ENCODE data around the gene HP. TPM values are rescaled to one million over a fixed set of nuclear protein-coding genes. Genes with fewer than 3 reads are reported as not detected.
"Not testable (repeated sequence)": the region's sequence is repeated elsewhere in the genome, so short reads cannot be mapped to it uniquely, and the experiment has no call there.

Gene HP, protein sequence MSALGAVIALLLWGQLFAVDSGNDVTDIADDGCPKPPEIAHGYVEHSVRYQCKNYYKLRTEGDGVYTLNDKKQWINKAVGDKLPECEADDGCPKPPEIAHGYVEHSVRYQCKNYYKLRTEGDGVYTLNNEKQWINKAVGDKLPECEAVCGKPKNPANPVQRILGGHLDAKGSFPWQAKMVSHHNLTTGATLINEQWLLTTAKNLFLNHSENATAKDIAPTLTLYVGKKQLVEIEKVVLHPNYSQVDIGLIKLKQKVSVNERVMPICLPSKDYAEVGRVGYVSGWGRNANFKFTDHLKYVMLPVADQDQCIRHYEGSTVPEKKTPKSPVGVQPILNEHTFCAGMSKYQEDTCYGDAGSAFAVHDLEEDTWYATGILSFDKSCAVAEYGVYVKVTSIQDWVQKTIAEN
- total RNA-seq (2014; rRNA removed; shearing (Covaris generic)) = not detected in 2 replicates

DNA sequence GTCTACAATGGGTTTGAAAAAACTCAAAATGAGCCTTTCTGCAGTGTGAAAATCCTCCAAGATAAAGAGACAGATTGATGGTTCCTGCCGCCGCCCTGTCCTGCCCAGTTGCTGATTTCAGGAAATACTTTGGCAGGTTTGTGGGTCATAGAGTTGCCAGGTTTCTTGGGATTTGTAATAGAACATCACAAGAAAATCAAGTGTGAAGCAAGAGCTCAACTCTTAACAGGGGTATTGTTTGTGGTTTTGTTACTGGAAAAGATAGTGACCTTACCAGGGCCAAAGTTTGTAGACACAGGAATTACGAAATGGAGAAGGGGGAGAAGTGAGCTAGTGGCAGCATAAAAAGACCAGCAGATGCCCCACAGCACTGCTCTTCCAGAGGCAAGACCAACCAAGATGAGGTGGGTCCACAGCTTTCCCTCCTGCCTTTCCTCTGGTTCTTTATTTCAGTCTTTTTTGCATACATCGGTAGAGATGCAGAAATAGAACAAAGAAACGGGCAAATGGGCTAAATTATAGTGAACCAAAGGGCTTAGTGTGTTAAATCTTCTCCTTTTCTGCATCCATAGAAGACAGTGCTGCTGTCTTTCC, at the start of gene HP:
Gene HP, plus strand, starts transcription at position 252 of the 594 bp plus-strand sequence. Its CDS starts 148 bp downstream, at position 400.
- DNase-seq (ENCODE audit: low read depth) = not testable (repeated sequence)

DNA sequence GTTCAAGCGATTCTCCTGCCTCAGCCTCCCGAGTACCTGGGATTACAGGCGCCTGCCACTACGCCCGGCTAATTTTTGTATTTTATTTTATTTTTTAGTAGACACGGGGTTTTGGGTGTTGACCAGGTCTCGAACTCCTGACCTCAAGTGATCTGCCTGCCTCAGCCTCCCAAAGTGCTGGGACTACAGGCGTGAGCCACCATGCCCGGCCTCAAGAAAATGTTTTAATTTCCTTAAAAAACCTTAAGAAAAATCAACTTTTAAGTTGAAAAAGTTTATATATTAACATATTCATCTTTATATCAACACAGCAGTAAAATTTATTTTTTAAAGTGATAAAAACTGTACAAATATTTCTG, 46.3 kb upstream of the HP start:
- not testable (repeated sequence) for DNase-seq (ENCODE audit: low read depth)

DNA sequence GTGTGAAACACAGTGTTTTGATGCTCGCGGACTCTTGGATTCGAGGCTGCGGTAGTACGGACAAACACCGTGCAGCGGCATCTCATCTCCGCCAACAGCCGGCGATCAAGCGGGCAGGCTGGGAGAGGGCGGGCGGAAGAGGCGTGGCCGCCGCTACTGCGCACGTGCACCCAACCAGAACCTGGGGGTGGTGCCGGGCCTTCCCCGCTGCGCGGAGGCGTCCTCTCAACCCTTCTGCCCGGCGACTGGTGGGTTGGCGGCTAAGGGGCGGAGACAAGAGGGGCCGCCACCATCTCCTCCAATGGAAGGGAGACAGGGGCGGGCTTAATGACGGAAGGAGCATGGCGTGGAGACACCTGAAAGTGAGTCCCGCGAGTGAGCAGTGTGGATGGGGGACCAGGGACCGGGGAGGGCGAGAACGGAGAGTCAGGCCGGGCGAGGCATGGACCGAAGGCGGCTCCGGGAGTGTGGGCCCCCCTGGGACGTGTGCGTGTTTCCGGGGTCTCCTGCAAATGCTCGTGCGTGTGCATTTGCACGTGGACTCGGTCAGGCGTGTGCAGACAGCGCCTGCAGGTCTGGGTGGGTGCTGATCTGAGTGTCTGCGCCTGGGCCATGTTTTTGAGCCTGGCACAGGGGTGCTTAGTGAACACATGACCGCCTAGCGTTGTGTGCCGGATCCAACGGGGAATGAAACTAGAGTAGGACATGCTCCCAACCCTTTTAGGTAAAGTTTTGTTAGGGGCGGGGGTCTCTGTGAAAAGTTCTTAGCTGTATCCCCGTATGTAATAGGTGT, 45.7 kb upstream of the HP start, which contains the start of gene DHODH:
Gene DHODH, plus strand, starts transcription at position 321 of the 793 bp plus-strand sequence. Its CDS starts 21 bp downstream, at position 342.
- DNase-seq (ENCODE audit: low read depth) = peak; percentile 97

DNA sequence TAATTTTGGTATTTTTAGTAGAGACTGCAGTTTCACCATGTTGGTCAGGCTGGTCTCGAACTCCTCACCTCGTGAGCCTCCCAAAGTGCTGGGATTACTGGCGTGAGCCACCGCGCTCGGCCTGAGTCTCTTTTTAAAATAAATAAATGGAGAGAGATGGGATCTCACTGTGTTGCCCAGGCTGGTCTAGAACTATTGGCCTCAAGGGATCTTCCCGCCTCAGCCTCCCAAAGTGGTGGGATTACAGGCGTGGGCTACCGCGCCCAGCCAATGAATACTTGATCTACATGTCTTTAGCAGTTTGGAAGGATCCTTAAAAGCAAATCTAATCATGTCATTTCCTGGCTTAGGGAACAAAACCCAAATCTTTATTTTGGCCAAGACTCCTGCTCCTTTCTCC, 44.5 kb upstream of the HP start:
- no peak for DNase-seq (ENCODE audit: low read depth)

DNA sequence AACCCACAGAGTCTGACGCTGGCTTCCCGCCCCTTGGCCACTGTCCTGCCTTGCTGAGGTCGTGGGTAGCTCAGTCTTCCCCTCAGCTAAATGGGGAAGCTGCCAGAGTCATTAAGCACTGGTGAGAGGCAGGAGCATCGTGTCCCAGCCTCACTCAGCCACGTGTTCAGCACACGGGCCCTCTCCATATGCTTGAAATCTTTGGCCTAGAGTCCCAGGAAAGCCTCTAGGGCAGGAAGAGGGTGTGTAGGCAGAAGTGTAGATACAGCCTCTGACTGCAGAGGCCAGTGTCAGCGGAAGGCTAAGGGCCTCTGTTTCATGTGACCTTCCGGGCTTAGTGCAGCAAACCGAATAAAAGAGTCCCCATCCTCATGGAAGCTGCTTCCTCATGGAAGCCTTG, 41.7 kb upstream of the HP start:
- no peak for DNase-seq (ENCODE audit: low read depth)

DNA sequence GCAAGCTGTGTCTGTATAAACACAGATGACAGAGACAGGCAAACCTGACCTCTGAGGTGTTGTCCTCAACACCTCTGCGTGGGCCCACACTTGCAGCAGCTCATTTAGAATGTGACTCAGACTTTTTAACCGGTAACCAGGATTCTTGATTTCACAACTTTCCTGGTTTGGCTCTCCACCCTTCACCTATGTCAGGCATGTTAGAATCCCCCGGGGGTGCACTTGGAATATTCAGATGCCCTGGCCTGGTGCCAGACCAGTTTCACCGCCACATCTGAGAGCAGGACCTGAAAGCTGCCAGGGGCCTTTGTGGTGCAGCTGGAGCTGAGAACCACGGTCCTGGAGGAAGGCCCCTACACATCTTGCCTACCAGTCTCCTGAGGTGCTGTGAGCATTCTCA, 40.9 kb upstream of the HP start:
- DNase-seq (ENCODE audit: low read depth) = peak; percentile 28

DNA sequence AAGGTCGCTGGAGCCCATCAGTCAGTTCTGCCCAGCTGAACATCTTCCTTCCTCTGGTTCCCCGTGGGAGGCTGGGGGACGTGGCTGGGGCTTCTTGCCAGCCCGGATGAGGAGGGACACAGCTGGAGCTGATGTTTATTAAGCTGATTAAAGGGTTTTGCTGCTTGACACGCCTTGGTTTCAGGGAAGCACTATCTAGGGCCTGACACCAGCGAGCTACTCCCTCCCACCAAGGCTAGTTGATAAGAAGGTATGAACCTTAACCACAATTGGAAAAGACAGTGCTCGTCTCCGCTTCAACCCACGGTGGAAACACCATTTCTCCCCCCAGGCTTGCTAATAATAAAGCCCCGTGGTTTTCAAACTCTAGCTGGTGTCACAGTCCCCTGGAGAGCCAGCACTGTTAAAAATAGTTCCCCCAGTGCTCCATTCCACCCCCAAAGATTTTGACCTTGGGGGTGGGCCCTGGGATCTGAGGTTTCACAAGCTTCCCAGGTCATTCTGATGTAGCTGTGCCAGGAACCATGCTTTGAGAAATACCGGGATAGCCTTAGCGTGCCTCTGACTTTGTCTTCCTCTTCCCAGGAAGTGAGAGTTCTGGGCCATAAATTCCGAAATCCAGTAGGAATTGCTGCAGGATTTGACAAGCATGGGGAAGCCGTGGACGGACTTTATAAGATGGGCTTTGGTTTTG, 40.3 kb upstream of the HP start:
- DNase-seq (ENCODE audit: low read depth) = no peak

DNA sequence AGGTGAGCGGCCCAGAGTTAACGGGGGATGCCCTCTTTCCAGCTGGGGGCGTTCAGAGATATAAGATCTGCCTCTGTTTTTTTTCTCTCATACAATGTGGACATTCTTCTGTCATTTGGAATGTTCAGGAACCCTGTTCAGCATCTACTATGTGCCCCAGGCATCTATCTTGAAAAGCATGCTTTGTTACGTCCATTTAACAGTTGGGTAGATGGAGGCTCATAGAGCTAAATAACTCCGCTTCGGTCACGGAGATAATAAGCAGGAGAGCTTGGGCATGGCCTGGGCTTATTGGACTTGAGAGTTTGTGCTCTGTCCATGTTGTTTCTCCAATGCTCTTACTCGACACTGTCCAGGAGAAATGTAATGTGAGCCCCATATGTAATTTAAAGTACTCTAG, 39.6 kb upstream of the HP start:
- DNase-seq (ENCODE audit: low read depth) = no peak

DNA sequence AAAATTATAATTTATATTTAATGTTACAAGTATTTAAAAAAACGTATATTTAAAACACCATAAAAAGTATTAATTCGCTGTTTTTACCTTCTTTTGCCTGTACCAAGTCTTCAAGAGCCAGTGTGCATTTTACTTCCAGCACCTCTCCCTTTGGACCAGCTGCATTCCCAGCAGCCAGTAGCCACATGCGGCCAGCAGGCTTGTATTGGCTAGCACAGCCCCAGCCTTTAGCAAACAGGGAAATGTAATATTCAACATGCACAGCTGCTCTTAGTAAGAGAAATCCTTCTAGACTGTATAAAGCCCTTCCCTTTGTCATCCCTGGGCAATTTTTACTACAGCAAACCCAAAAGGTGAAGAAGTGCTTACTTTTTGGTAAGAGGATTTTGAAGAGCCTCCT, 39.2 kb upstream of the HP start:
- DNase-seq (ENCODE audit: low read depth) = no peak

DNA sequence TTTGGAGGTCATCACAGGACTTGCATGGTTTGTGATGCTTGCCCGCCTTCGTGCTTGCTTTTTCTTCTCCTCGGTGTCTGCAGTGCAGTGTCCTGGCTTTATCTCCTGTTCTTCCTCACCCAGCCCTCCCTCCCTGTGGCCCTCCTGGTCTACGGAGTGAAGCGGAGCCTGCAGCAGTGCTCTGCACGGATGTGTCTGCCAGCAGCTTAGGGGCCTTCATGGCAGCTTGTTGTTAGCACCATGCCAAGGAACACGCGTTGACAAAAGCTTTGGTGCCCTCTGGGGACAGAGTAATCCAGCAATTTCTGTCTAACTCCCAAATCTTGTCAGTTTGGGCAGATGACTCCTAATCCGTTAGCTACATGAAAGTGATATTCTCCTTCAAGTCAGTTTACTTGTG, 35.8 kb upstream of the HP start:
- no peak for DNase-seq (ENCODE audit: low read depth)

DNA sequence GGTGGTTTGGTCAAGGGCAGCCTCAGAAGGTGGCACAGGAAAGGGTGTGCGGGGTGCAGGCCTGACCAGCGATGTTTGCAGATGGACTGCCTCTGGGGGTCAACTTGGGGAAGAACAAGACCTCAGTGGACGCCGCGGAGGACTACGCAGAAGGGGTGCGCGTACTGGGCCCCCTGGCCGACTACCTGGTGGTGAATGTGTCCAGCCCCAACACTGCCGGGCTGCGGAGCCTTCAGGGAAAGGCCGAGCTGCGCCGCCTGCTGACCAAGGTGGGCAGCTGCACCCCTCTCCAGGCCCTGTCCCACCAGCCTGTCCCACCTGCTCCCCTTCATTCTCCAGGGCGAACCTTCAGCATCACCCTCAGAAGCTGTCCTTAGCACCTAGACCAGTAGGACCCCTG, 33.3 kb upstream of the HP start:
- no peak for DNase-seq (ENCODE audit: low read depth)

DNA sequence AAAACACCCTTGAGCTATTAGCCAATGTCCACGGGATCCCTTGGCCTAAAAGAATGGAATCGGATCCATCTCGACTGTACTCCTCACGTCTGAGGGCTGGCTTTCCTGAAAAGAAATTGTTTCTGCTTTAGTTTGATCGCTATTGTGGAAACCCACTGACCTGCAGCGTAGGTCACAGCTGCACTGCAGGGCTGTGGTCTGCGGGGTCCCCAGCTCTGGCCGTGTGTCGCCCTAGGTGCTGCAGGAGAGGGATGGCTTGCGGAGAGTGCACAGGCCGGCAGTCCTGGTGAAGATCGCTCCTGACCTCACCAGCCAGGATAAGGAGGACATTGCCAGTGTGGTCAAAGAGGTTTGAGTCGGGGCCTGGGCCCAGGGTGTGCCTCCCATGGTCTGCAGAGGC, 32.2 kb upstream of the HP start:
- DNase-seq (ENCODE audit: low read depth) = no peak

DNA sequence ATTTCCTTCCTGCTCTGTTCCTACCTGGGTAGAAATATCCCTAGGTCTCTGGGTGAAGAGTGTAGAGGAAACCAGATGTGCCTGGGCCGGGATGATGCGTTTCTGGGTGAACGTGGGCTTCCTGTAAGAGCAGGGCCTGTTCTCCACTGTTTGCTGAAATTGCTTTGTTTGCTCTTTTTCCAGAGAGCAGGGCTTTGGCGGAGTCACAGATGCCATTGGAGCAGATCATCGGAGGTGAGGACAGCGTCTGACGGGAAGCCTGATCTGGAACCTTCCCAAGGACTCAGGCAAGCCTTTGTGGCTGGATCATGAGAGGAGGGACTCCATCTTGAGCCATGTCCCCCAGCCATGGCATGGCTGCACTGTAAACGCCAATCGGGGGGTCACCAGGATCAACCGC, 30.3 kb upstream of the HP start:
- DNase-seq (ENCODE audit: low read depth) = no peak

DNA sequence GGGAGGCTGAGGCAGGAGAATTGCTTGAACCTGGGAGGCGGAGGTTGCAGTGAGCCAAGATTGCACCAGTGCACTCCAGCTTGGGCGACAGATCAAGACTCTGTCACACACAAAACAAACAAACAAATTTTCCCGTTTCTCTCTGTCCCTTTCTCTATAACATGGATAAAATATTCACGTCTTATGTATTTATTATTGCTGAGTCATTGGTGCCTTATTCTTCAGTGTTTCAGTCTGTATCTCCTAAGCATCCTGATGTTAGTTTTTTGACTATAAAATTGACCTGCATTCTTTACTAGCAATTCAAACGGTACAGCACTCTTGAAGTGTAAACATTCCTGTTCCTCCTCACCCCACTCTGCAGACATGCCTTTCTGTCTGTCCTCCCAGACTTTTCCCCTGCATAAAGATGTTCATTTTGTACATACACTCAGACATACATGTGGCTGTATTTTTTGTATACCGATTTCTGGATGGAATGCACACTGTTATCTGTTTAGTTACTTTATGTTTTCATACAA, 29.4 kb upstream of the HP start:
- DNase-seq (ENCODE audit: low read depth) = no peak

DNA sequence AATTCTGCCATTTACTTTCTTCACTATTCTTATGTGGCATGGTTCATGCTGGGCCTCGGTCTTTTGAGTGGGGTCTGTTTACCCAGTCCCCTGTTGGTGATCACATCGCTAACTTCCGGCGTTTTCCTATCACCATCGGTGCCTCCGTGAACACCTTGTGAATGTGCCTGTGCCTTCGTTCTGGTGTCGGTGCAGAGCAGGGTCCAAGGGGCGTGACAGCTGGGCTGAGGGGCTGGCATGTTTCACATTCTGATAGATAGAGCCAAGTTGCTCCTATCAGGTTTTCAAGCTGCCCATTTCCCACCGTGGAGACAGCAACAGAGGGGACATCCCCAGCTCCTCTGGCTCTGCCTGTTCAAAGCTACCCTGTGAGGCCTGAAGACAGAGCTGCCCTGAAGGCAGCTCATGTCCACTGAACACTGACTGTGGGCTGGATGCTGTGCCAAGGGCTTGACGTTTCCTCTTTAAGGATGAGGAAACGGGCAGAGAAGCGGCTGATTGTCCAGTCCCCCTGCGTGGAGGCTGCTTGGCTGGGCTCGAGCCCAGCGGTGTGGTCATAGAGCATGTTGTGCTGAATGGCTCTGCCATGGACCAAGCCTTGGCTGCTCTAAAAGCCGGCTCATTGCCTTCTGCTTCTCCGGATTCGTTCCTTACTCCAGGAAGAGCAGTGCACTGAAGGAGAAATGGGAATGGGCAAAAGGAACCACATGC, 28.7 kb upstream of the HP start:
- no peak for DNase-seq (ENCODE audit: low read depth)

DNA sequence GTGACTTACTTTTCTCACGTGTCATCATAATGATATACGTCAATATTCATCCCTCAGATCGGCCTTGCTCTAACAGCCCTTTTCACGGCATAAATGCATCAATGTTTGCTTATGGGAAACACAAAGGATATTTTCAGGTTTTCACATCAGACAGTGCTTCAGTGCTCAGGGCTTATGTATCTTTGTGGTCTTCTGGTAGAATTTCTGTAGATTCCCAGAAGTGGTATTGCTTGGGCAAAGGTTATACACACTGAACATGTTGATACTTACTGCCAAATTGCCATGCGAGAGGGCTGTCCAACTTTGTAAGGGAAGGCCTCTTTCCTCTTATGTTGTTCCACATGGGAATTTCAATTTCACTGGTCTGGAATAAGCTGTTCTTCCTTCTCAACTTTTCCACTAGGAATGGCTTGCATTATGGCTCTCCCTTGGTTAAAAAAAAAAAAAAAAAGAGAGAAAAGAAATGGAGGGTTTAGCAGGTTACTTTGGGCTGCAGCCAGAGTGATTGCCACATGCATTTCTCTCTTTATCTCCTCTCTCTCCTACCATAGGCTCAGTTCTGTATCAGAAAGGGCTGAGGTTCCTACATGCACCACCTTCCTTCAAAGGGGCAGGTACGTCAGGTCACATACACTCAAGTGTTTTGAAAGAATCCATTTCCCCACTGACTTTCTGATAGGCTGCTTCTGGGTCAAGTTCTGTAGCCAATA, 26.5 kb upstream of the HP start:
- no peak for DNase-seq (ENCODE audit: low read depth)

DNA sequence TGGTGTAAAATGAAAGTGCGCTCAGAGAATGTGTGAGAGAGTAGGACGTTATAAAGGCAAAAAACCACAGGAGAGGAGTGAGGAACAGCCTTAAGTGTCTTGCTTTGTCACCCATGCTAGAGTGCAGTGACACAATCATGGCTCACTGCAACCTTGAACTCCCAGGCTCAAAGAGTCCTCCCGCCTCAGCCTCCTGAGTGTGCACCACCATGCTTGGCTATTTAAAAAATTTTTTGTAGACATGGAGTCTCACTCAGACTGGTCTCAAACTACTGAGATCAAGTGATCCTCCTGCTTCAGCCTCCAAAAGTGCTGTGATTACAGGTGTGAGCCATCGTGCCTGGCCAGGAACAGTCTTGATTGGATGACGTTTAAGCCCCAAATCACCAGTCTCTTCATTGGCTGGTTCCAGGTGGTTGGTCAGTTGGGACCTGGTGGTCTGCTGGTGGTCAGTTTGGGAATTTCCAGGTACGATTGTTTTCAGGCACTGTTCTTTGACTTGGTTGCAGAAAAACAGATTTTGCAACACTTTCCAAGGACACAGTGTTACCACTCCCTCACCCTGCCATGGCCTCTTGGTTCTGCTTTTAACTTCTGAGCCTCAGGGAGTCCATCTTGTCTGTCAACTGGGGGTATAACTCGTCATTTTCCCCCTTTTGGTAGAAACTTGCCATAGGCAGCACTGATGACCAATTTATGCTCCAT, 24.6 kb upstream of the HP start:
- no peak for DNase-seq (ENCODE audit: low read depth)

DNA sequence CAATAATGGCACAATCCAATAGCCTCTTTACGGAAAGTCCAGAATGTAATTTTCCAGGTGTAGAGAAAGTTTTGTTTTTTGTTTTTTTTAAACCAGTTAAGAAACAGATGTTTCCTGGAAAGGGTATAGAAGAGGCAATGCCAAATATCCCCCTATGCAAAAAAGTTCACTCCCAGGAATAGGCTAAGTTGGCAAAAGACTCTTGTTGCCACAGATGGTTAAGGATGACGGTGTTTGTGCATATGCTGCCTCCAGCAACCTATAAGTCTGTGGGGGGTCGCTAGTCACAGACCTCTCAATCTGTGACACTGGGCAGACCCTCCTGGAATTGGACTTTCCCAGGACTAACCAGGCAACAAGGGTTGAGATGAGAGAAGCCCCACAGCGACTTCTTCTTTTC, 20.9 kb upstream of the HP start:
- no peak for DNase-seq (ENCODE audit: low read depth)

DNA sequence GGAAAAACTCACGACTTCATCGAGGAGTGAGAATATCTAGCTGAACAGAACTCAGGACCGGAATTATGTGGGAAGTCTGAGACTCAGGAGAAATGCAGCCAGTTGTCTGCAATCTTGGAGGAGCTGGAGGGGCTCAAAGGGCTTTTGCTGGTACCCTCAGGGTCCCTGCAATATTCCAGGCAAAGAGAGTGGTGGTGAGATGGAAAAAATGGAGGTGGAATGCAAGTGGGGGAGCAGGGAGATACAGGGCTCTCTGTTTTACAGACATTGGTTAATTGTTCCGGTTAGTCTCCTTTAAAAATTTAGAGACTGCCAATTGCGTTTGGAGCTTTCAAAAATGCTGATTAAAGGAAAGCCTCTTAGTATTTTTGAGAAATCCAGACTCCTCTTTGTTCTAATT, 18.2 kb upstream of the HP start:
- no peak for DNase-seq (ENCODE audit: low read depth)

DNA sequence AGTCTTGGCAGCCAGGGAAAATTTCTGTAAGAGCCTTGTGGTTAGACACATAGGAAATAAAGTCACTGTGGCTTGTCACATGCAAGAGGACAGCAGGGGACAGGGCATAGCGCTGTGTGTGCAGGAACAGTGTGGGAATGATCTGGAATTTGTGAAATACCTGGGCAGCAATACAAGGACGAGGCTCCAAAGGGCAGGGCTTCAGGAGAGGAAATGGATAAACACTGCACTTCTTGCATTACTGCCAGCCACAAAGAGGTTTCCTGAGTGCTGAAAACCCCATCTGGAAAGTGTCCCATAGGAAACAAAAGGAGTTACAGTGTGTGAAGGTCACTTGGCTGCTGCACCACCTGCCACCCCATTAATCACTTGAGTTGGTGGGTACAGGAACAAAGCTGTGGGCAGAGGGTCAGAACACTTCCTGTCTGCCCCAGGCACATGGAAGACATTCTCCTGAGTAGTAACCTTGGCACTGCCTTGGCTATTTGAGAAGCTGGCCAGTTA, 12.1 kb upstream of the HP start:
- DNase-seq (ENCODE audit: low read depth) = peak; percentile 32
